A549 (cell line): ENCODE data around the gene NELFCD. TPM values are rescaled to one million over a fixed set of nuclear protein-coding genes. Genes with fewer than 3 reads are reported as not detected.

Experiments
- ATAC-seq, 2 experiments: fragments of 200-7000 bp in 1 of 2; fragments of >200 bp in 1 of 2; cut with Nextera tagmentation in 1 of 2; cut with Tn5 transposase in 1 of 2; 3 replicates each; pipeline versions ENCODE4 v1.8.0 to v1.9.1; 2018 to 2020; ENCODE audit warnings: mild to moderate bottlenecking in 1 of 2, moderate library complexity in 1 of 2
- CTCF ChIA-PET: fragments of 300-600 bp; sonication (Branson Sonifier 250); formaldehyde crosslinking; extraction: SDS; loops from one replicate; lab custom pipeline; 2021; ENCODE audit warnings: antibody characterized with exemption, inconsistent platforms; lab: Yijun Ruan, JAX
- POLR2A ChIA-PET: fragments of 350-600 bp; formaldehyde crosslinking; extraction: SDS; loops from one replicate; lab custom pipeline; 2021; ENCODE audit warnings: antibody characterized with exemption, inconsistent platforms; lab: Yijun Ruan, JAX
- DNase-seq, 2 experiments: peaks; one replicate each; pipeline versions ENCODE4 v3.0.0 to v3.0.0-alpha.2; 2011 to 2016; ENCODE audit warnings: low read depth in 1 of 2, low spot score in 1 of 2
- FAIRE-seq: peaks from 2 replicates; lab custom pipeline; 2011; peaks lifted over from hg19 to GRCh38; lab: Jason Lieb, UNC
- H3K27ac ChIP-seq, 2 experiments: fragments of >200 bp; sonication (Bioruptor Twin); formaldehyde crosslinking; 3 replicates each; pipeline ENCODE4 v1.5.1; 2016 to 2017
- H3K4me1 ChIP-seq: fragments of >200 bp; sonication (Bioruptor Twin); formaldehyde crosslinking; 3 replicates; pipeline ENCODE4 v1.6.1; 2016
- H3K4me2 ChIP-seq: fragments of >200 bp; sonication (Bioruptor Twin); formaldehyde crosslinking; 3 replicates; pipeline ENCODE4 v1.6.1; 2016
- H3K4me3 ChIP-seq: fragments of >200 bp; sonication (Bioruptor Twin); formaldehyde crosslinking; 3 replicates; pipeline ENCODE4 v1.5.1; 2016
- H3K9me3 ChIP-seq: fragments of >200 bp; sonication (Bioruptor Twin); formaldehyde crosslinking; 3 replicates; pipeline ENCODE4 v1.6.1; 2016
- BHLHE40 ChIP-seq: IDR thresholded peaks from 2 replicates; pipeline ENCODE4 v1.6.1; 2012; ENCODE audit warnings: low read depth, low read length, inconsistent platforms
- CBX8 ChIP-seq: fragments of 200-600 bp; sonication (generic); IDR thresholded peaks from 2 replicates; pipeline ENCODE4 v1.6.1; 2016
- EHF ChIP-seq: fragments of 250-450 bp; sonication (Bioruptor Pico); IDR thresholded peaks from 2 replicates; pipeline ENCODE4 v1.5.0; 2020; ENCODE audit warnings: mild to moderate bottlenecking
- EHMT2 ChIP-seq: fragments of 200-600 bp; sonication (generic); IDR thresholded peaks from 2 replicates; pipeline ENCODE4 v1.6.1; 2016; ENCODE audit warnings: antibody characterized with exemption, low read depth, mild to moderate bottlenecking, moderate library complexity
- FOSL2 ChIP-seq, 2 experiments: fragments of 450-650 bp in 1 of 2; fragments of >200 bp in 1 of 2; sonication (Bioruptor Twin) in 1 of 2; formaldehyde crosslinking; IDR thresholded peaks; 2 replicates each; pipeline versions ENCODE4 v1.5.0 to v1.6.1; 2016 to 2020; ENCODE audit warnings: mild to moderate bottlenecking in 1 of 2, moderate library complexity in 1 of 2
- GATA3 ChIP-seq: IDR thresholded peaks from 2 replicates; pipeline ENCODE4 v1.6.1; 2012; ENCODE audit warnings: borderline replicate concordance
- HOXB13 ChIP-seq: fragments of 250-450 bp; sonication (Bioruptor Pico); IDR thresholded peaks from 2 replicates; pipeline ENCODE4 v1.5.0; 2020; ENCODE audit warnings: low read depth, mild to moderate bottlenecking, moderate library complexity
- KDM5A ChIP-seq: fragments of 200-600 bp; sonication (generic); IDR thresholded peaks from 2 replicates; pipeline ENCODE4 v1.6.1; 2016; ENCODE audit warnings: antibody characterized with exemption, mild to moderate bottlenecking
- MYC ChIP-seq: IDR thresholded peaks from 2 replicates; pipeline ENCODE4 v1.6.1; 2012; ENCODE audit warnings: mild to moderate bottlenecking, inconsistent platforms, low read length, improper control_type of control experiment, borderline replicate concordance
- NPAS2 ChIP-seq: fragments of 250-450 bp; sonication (Bioruptor Pico); IDR thresholded peaks from 2 replicates; pipeline ENCODE4 v1.8.0; 2022; ENCODE audit warnings: mild to moderate bottlenecking, moderate library complexity, borderline replicate concordance
- POLR2A ChIP-seq: IDR thresholded peaks from 2 replicates; pipeline ENCODE4 v1.6.1; 2012; ENCODE audit warnings: mild to moderate bottlenecking, low read length
- TFCP2L1 ChIP-seq: fragments of 250-450 bp; sonication (Bioruptor Pico); IDR thresholded peaks from 2 replicates; pipeline ENCODE4 v1.5.0; 2021; ENCODE audit warnings: mild to moderate bottlenecking
- WGBS: methylation state at CpG from one replicate; pipeline ENCODE4 v1.1.6; 2017; ENCODE audit errors: missing lambda C conversion rate; 5-methylcytosine and 5-hydroxymethylcytosine counted together
- polyA plus RNA-seq, 4 experiments: library from polyadenylated mRNA; depleted of rRNA in 3 of 4; stranded (reverse); fragments of >200 nt; fragmentation: RNase III in 1 of 4; extraction: RNeasy Plus Mini Kit Qiagen cat#74134 plus additional on column Dnase treatment in 1 of 4; gene quantifications; 2 replicates in 3 of 4; 3 replicates in 1 of 4; pipeline ENCODE4 v1.2.3, GENCODE V29; 2011 to 2017
- TF ChIP-seq, protein P1 (sequence below): fragments of >200 bp; sonication (Bioruptor Twin); formaldehyde crosslinking; IDR thresholded peaks from 3 replicates; pipeline ENCODE4 v1.5.1; 2016
- TF ChIP-seq, protein P2 (sequence below): fragments of 250-450 bp; sonication (Bioruptor Pico); IDR thresholded peaks from 2 replicates; pipeline ENCODE4 v1.5.0; 2021; ENCODE audit warnings: mild to moderate bottlenecking, moderate library complexity, borderline replicate concordance
- TF ChIP-seq, protein P3 (sequence below): fragments of 150-350 bp; IDR thresholded peaks from 2 replicates; pipeline ENCODE4 v1.6.1; 2014; ENCODE audit warnings: low read depth, mild to moderate bottlenecking, low read length

Gene NELFCD
- polyA plus RNA-seq, 2 of the 4 experiments (the other 2 are of a cell fraction) = 58.8 to 74.0 TPM

DNA sequence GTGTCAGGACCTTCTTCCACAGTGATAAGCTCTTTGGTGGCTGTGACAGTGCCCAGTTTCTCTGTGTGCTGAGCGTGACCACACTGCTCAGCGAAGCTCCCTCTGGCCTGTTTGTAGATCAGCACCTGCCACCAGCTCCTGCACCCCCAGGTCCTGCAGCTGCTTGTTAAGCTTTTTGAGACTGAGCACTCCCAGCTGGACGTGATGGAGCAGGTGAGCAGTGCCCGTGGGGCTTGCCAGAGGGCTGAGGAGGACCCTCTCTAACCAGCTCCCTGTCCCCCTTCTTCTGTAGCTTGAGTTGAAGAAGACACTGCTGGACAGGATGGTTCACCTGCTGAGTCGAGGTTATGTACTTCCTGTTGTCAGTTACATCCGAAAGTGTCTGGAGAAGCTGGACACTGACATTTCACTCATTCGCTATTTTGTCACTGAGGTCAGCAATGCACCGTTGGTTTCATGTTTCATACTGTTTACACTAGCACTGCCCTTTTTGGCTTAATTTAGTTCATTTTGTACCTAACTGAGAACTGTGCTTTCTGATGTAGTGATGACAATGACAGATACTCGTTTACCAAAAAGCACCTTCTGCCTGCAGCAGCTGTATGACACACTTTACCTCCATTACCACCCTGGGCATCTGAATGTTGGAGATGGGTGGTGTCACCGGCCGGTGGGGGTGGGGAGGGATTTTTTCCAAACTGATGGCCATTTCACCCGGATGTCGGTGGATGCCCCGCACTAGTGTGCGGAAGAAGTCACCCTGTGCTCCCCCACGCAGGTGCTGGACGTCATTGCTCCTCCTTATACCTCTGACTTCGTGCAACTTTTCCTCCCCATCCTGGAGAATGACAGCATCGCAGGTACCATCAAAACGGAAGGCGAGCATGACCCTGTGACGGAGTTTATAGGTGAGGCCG, 12.5 kb downstream of the NELFCD start:
- ATAC-seq (no peak; a peak in 1 of 6 replicates), DNase-seq (no peak), FAIRE-seq (no peak)
- Histone ChIP-seq H3K4me2 (no peak overlapping the region), H3K4me1 (peaks cover 20% of the 10 kb centered on the region), H3K9me3 (no peaks in the 10 kb centered on the region), H3K4me3 (no peak overlapping the region), H3K27ac (no peak overlapping the region)
- 87% methylated on average over 23 of the region's 23 CpGs for WGBS
- TF ChIP-seq TFCP2L1 (CRISPR knock-in tag) = no peak
- no peak for TF ChIP-seq EHMT2
- TF ChIP-seq GATA3 = no peak
- TF ChIP-seq, protein P1, sequence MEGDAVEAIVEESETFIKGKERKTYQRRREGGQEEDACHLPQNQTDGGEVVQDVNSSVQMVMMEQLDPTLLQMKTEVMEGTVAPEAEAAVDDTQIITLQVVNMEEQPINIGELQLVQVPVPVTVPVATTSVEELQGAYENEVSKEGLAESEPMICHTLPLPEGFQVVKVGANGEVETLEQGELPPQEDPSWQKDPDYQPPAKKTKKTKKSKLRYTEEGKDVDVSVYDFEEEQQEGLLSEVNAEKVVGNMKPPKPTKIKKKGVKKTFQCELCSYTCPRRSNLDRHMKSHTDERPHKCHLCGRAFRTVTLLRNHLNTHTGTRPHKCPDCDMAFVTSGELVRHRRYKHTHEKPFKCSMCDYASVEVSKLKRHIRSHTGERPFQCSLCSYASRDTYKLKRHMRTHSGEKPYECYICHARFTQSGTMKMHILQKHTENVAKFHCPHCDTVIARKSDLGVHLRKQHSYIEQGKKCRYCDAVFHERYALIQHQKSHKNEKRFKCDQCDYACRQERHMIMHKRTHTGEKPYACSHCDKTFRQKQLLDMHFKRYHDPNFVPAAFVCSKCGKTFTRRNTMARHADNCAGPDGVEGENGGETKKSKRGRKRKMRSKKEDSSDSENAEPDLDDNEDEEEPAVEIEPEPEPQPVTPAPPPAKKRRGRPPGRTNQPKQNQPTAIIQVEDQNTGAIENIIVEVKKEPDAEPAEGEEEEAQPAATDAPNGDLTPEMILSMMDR = no peak
- TF ChIP-seq MYC = no peak
- TF ChIP-seq KDM5A = no peak
- TF ChIP-seq, protein P2, sequence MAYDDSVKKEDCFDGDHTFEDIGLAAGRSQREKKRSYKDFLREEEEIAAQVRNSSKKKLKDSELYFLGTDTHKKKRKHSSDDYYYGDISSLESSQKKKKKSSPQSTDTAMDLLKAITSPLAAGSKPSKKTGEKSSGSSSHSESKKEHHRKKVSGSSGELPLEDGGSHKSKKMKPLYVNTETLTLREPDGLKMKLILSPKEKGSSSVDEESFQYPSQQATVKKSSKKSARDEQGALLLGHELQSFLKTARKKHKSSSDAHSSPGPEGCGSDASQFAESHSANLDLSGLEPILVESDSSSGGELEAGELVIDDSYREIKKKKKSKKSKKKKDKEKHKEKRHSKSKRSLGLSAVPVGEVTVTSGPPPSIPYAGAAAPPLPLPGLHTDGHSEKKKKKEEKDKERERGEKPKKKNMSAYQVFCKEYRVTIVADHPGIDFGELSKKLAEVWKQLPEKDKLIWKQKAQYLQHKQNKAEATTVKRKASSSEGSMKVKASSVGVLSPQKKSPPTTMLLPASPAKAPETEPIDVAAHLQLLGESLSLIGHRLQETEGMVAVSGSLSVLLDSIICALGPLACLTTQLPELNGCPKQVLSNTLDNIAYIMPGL (CRISPR knock-in tag) = no peak
- no peak for TF ChIP-seq EHF (CRISPR knock-in tag)
- ChIA-PET POLR2A (interaction anchor here (0.9 to 1.6 kb wide), 2 partner anchors 12 to 15 kb away, joined by 3 to 5 read pairs; partner anchors contain the start of gene NELFCD), CTCF (interaction anchor here (0.6 to 2.1 kb wide), 7 partner anchors 9 to 462 kb away, joined by 3 to 7 read pairs (median 3); no protein-coding TSS in a partner anchor)

DNA sequence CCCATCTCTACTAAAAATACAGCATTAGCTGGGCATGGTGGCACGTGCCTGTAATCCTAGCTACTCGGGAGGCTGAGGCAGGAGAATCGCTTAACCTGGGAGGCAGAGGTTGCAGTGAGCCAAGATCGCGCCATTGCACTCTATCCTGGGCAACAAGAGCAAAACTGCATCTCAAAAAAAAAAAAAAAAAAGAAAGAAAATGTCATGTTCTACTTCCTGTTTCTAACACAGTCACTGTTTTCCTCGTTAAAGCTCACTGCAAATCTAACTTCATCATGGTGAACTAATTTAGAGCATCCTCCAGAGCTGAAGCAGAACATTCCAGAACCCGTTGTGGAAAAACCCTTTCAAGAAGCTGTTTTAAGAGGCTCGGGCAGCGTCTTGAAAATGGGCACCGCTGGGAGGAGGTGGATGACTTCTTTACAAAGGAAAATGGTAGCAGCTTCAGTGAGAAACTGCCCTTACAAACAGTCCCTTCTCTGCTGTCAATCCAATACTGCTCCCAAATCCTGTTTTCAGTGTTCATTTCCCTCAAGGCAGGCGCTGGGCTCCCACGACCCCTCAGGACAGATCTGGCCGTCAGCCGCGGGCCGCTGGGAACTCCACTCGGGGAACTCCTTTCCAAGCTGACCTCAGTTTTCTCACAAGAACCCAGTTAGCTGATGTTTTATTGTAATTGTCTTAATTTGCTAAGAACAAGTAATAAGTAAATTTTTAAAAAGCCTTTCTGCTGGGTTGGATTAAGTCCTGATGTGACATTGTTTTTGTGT, 13.5 kb downstream of the NELFCD start:
- no peak overlapping the region for H3K4me3 ChIP-seq
- TF ChIP-seq, protein P3, sequence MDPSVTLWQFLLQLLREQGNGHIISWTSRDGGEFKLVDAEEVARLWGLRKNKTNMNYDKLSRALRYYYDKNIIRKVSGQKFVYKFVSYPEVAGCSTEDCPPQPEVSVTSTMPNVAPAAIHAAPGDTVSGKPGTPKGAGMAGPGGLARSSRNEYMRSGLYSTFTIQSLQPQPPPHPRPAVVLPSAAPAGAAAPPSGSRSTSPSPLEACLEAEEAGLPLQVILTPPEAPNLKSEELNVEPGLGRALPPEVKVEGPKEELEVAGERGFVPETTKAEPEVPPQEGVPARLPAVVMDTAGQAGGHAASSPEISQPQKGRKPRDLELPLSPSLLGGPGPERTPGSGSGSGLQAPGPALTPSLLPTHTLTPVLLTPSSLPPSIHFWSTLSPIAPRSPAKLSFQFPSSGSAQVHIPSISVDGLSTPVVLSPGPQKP = no peak
- ATAC-seq (no peak), DNase-seq (no peak), FAIRE-seq (no peak)
- ChIA-PET POLR2A (no interaction called here), CTCF (interaction anchor here (0.5 to 2.1 kb wide), 5 partner anchors 10 to 461 kb away, joined by 3 to 7 read pairs (median 3); no protein-coding TSS in a partner anchor)
- H3K9me3 ChIP-seq = no peaks in the 10 kb centered on the region
- peaks cover 20% of the 10 kb centered on the region for H3K4me1 ChIP-seq
- H3K27ac ChIP-seq = no peak overlapping the region
- H3K4me2 ChIP-seq = no peak overlapping the region
- WGBS = 94% methylated on average over 15 of the region's 17 CpGs

DNA sequence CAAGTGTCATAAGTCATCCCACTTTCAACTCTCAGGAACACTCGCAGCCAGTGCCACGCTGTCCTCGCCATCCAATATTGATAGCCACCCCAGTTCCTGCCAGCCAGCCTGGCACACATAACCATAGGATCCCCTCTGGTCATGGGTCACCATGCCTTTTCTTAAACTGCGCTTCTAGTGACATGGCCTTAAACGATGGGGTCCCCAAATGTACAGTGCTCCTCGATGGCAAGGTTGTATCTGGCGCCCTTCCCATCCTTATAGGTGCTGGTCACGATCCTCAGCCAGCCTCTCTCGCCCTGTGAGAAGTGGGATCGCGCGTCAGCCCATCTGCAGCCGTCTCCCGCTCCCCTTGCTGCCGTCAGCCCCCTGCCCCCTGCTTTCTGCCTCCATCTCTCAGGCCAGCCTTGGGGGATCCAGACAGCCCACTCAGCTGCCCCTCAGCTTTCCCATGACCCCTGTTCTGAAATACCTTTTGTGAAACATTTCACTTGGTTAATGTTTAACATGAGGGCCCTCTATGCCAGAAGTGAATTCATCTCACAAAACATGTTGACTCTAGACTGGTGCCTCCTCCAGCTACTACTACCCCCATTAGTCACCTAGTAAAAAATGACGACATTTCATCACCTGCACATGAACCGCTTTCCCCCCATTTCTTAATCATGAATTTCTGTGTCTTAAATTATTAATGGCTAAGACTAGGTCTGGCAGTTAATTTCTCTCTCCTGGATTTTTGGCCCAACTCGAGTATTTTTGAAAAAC, 14.6 kb downstream of the NELFCD start:
- FAIRE-seq (no peak), DNase-seq (peak in 1 of 2 experiments; percentile 39), ATAC-seq (no peak; a peak in 2 of 6 replicates)
- 77% methylated on average over 18 of the region's 18 CpGs for WGBS
- ChIA-PET POLR2A (no interaction called here), CTCF (interaction anchor here (1.2 to 1.4 kb wide), 2 partner anchors 126 to 460 kb away, joined by 3 read pairs; no protein-coding TSS in a partner anchor)
- Histone ChIP-seq H3K9me3 (no peaks in the 10 kb centered on the region), H3K27ac (peak overlapping the region in 1 of 2 experiments; percentile 66; a peak in 2 of 6 replicates), H3K4me3 (no peak overlapping the region), H3K4me1 (peaks cover 20% of the 10 kb centered on the region), H3K4me2 (peak overlapping the region; percentile 36)
- TF ChIP-seq CBX8 = no peak
- TF ChIP-seq FOSL2 (IDR thresholded peaks at IDR 0.05) = no peak
- TF ChIP-seq FOSL2 (CRISPR knock-in tag; IDR thresholded peaks at IDR 0.05) = no peak
- TF ChIP-seq POLR2A = no peak
- no peak for TF ChIP-seq HOXB13 (CRISPR knock-in tag)
- no peak for TF ChIP-seq BHLHE40
- no peak for TF ChIP-seq NPAS2 (CRISPR knock-in tag)
